B cell (primary cell): ENCODE data around the gene IGF1R. TPM values are rescaled to one million over a fixed set of nuclear protein-coding genes. Genes with fewer than 3 reads are reported as not detected.

Experiments
- ATAC-seq: fragments of 200-7000 bp; cut with Tn5 transposase; one replicate; pipeline ENCODE4 v1.10.0; 2021; ENCODE audit warnings: low read depth, mild to moderate bottlenecking, moderate number of reproducible peaks, moderate library complexity
- CTCF ChIA-PET: fragments of 350-600 bp; sonication (Branson Sonifier 250); formaldehyde crosslinking; loops from one replicate; lab custom pipeline; 2021; ENCODE audit warnings: antibody characterized with exemption, inconsistent platforms; lab: Charles Lee
- POLR2A ChIA-PET: fragments of 350-600 bp; sonication (Branson Sonifier 250); formaldehyde crosslinking; loops from one replicate; lab custom pipeline; 2021; ENCODE audit warnings: antibody characterized with exemption; lab: Charles Lee
- DNase-seq: peaks from one replicate; pipeline ENCODE4 v3.0.0; 2013
- H2AFZ ChIP-seq: 2 replicates; pipeline ENCODE4 v1.6.1; 2012; ENCODE audit warnings: mild to moderate bottlenecking, low read depth, low read length; ENCODE audit not compliant: insufficient read depth, poor library complexity, severe bottlenecking
- H3K27ac ChIP-seq, 2 donors: 1 replicate in 1 of 2; 2 replicates in 1 of 2; pipeline ENCODE4 v1.5.1; 2012 to 2013; ENCODE audit warnings: low read length in 2 of 2, mild to moderate bottlenecking in 2 of 2, moderate library complexity in 1 of 2
- H3K27me3 ChIP-seq, 4 experiments: fragments of 200-600 bp in 1 of 4; sonication (generic) in 1 of 4; replicated peaks in 1 of 4; 1 replicate in 2 of 4; 2 replicates in 2 of 4; pipeline versions ENCODE4 v1.6.1 to v1.7.0; 2013 to 2016; ENCODE audit warnings: low read length in 3 of 4, mild to moderate bottlenecking in 2 of 4, mixed read lengths in 1 of 4, moderate library complexity in 1 of 4; ENCODE audit not compliant: insufficient read depth in 4 of 4, control insufficient read depth in 3 of 4; ENCODE audit errors: control extremely low read depth in 1 of 4
- H3K36me3 ChIP-seq, 2 experiments: replicated peaks in 1 of 2; 1 replicate in 1 of 2; 2 replicates in 1 of 2; pipeline versions ENCODE4 v1.6.1 to v1.7.1; 2013; ENCODE audit warnings: low read length in 1 of 2; ENCODE audit not compliant: insufficient read depth in 2 of 2, control insufficient read depth in 1 of 2; ENCODE audit errors: control extremely low read depth in 1 of 2, extremely low read depth in 1 of 2
- H3K4me1 ChIP-seq, 2 donors: fragments of 200-600 bp in 1 of 2; sonication (generic) in 1 of 2; 1 replicate in 1 of 2; 2 replicates in 1 of 2; pipeline versions ENCODE4 v1.5.1 to v1.6.1; 2013 to 2017; ENCODE audit warnings: low read length in 2 of 2; ENCODE audit not compliant: control insufficient read depth in 2 of 2, insufficient read depth in 2 of 2
- H3K4me2 ChIP-seq: replicated peaks from 2 replicates; pipeline ENCODE3; 2012; ENCODE audit warnings: mild to moderate bottlenecking, low read depth, low read length; ENCODE audit not compliant: poor library complexity, severe bottlenecking
- H3K4me3 ChIP-seq, 5 experiments: fragments of 200-600 bp in 1 of 5; sonication (generic) in 1 of 5; 1 replicate in 3 of 5; 2 replicates in 2 of 5; pipeline versions ENCODE4 v1.5.1 to v1.7.0; 2011 to 2016; ENCODE audit warnings: low read length in 4 of 5, mild to moderate bottlenecking in 4 of 5, low read depth in 2 of 5, control low read depth in 1 of 5, moderate library complexity in 1 of 5; ENCODE audit not compliant: insufficient read depth in 1 of 5; ENCODE audit errors: control extremely low read depth in 1 of 5, extremely low read depth in 1 of 5
- H3K79me2 ChIP-seq: fragments of 200-600 bp; sonication (generic); one replicate; pipeline ENCODE4 v1.6.0; 2016; ENCODE audit warnings: low read length; ENCODE audit not compliant: control insufficient read depth, insufficient read depth
- H3K9ac ChIP-seq: fragments of 200-600 bp; sonication (generic); 2 replicates; pipeline ENCODE4 v1.6.1; 2017; ENCODE audit warnings: mild to moderate bottlenecking, low read length, moderate library complexity
- H3K9me3 ChIP-seq, 3 donors: one replicate each; pipeline versions ENCODE4 v1.6.1 to v1.7.1; 2013; ENCODE audit warnings: low read length in 2 of 3; ENCODE audit not compliant: control insufficient read depth in 2 of 3, insufficient read depth in 1 of 3; ENCODE audit errors: control extremely low read depth in 1 of 3
- H4K20me1 ChIP-seq: 2 replicates; pipeline ENCODE4 v1.6.0; 2012; ENCODE audit warnings: mild to moderate bottlenecking, low read length; ENCODE audit not compliant: insufficient read depth, control insufficient read depth, poor library complexity, severe bottlenecking
- H3K27ac Mint-ChIP-seq: one replicate; pipeline ENCODE4 v1.8.0; 2021; ENCODE audit warnings: mixed read lengths
- H3K27me3 Mint-ChIP-seq: one replicate; pipeline ENCODE4 v1.8.0; 2021; ENCODE audit warnings: mixed read lengths
- H3K4me1 Mint-ChIP-seq: one replicate; pipeline ENCODE4 v1.8.0; 2021; ENCODE audit warnings: mixed read lengths
- H3K4me3 Mint-ChIP-seq: one replicate; pipeline ENCODE4 v1.8.0; 2021; ENCODE audit warnings: mixed read lengths
- H3K9me3 Mint-ChIP-seq: one replicate; pipeline ENCODE4 v1.8.0; 2022; ENCODE audit warnings: mixed read lengths; ENCODE audit not compliant: insufficient read depth
- EZH2 ChIP-seq: IDR thresholded peaks from 2 replicates; pipeline ENCODE4 v1.6.1; 2012; ENCODE audit warnings: borderline replicate concordance, low read depth, mild to moderate bottlenecking, moderate library complexity, low read length; ENCODE audit not compliant: insufficient read depth, poor library complexity, severe bottlenecking
- WGBS: methylation state at CpG from one replicate; pipeline ENCODE4 v1.1.5; 2013; ENCODE audit warnings: missing lambda C conversion rate; ENCODE audit not compliant: insufficient coverage; 5-methylcytosine and 5-hydroxymethylcytosine counted together
- intact Hi-C: fragments of 100-400 bp; cut with micrococcal nuclease; formaldehyde crosslinking; loops from one replicate; pipeline ENCODE4 v1.10.0; 2022
- polyA plus RNA-seq: library from polyadenylated mRNA; depleted of rRNA; stranded (reverse); fragments of >200 nt; gene quantifications from 2 replicates; pipeline ENCODE4 v1.2.3, GENCODE V29; 2012
- total RNA-seq, 2 donors: library from RNA; stranded (reverse); fragments of 120-200 nt in 1 of 2; gene quantifications; 1 replicate in 1 of 2; 2 replicates in 1 of 2; pipeline versions ENCODE4 v1.2.3 to v1.2.4, GENCODE V29; 2013 to 2022
- TF ChIP-seq, protein P1 (sequence below): fragments of 200-600 bp; IDR thresholded peaks from one replicate; pipeline ENCODE4 v1.8.0; 2022; ENCODE audit warnings: antibody characterized with exemption, mild to moderate bottlenecking

IGF1R gene
- total and polyA plus RNA-seq, 2 donors (not counting 1 experiment from before 2014, with no cell fraction given) = 5.4 to 23.1 TPM

GRCh38 chr15:98725874-98726273 is 77.5 kb downstream of the IGF1R start:
- Histone ChIP-seq H3K4me2 (no peak overlapping the region), H3K4me3 (no peak overlapping the region), H3K79me2 (no peaks in the 10 kb centered on the region), H3K27me3 (no peaks in the 10 kb centered on the region), H4K20me1 (no peaks in the 10 kb centered on the region), H3K9ac (no peak overlapping the region), H2AFZ (no peak overlapping the region), H3K27ac (no peak overlapping the region), H3K9me3 (no peaks in the 10 kb centered on the region), H3K36me3 (no peaks in the 10 kb centered on the region), H3K4me1 (no peaks in the 10 kb centered on the region)
- TF ChIP-seq EZH2 = no peak
- TF ChIP-seq, protein P1, sequence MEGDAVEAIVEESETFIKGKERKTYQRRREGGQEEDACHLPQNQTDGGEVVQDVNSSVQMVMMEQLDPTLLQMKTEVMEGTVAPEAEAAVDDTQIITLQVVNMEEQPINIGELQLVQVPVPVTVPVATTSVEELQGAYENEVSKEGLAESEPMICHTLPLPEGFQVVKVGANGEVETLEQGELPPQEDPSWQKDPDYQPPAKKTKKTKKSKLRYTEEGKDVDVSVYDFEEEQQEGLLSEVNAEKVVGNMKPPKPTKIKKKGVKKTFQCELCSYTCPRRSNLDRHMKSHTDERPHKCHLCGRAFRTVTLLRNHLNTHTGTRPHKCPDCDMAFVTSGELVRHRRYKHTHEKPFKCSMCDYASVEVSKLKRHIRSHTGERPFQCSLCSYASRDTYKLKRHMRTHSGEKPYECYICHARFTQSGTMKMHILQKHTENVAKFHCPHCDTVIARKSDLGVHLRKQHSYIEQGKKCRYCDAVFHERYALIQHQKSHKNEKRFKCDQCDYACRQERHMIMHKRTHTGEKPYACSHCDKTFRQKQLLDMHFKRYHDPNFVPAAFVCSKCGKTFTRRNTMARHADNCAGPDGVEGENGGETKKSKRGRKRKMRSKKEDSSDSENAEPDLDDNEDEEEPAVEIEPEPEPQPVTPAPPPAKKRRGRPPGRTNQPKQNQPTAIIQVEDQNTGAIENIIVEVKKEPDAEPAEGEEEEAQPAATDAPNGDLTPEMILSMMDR = no peak
- no peak for DNase-seq
- Mint-ChIP-seq H3K9me3 (no peaks in the 10 kb centered on the region), H3K27me3 (no peaks in the 10 kb centered on the region), H3K4me1 (no peaks in the 10 kb centered on the region), H3K4me3 (no peak overlapping the region), H3K27ac (no peak overlapping the region)
- WGBS = 84% methylated on average over 4 of the region's 5 CpGs
- no peak for ATAC-seq
- ChIA-PET POLR2A (no interaction called here), CTCF (no interaction called here)
- intact Hi-C loops = no loop called here

- Histone ChIP-seq H3K4me2 (no peak overlapping the region), H2AFZ (no peak overlapping the region)
Observed at GRCh38 chr15:98727115-98728040, 79.0 kb downstream of the IGF1R start.

More at GRCh38 chr15:98727115-98728040, 79.0 kb downstream of the IGF1R start:
- H3K4me3 Mint-ChIP-seq = no peak overlapping the region
- no peaks in the 10 kb centered on the region for H3K36me3 ChIP-seq
- no peaks in the 10 kb centered on the region for H3K27me3 Mint-ChIP-seq
- H3K27ac ChIP-seq = no peak overlapping the region
- peaks cover 3% of the 10 kb centered on the region for H3K79me2 ChIP-seq
- WGBS = 93% methylated on average over 8 of the region's 20 CpGs
- intact Hi-C loops = no loop called here
- no peaks in the 10 kb centered on the region for H3K27me3 ChIP-seq
- no peak overlapping the region for H3K4me3 ChIP-seq
- CTCF ChIA-PET = no interaction called here
- DNase-seq (no peak), ATAC-seq (no peak)
- TF ChIP-seq EZH2 = no peak
- TF ChIP-seq, protein P1 = no peak
- no peaks in the 10 kb centered on the region for H3K4me1 Mint-ChIP-seq
- no peaks in the 10 kb centered on the region for H3K9me3 Mint-ChIP-seq
- H3K4me1 ChIP-seq = no peaks in the 10 kb centered on the region
- POLR2A ChIA-PET = no interaction called here
- no peaks in the 10 kb centered on the region for H4K20me1 ChIP-seq
- H3K9me3 ChIP-seq = no peaks in the 10 kb centered on the region
- no peak overlapping the region for H3K27ac Mint-ChIP-seq
- no peak overlapping the region for H3K9ac ChIP-seq
